Fibroblast of skin of left quadriceps (primary cell): Measurements from ENCODE around the gene FUOM.
"Not testable (repeated sequence)": the region's sequence is repeated elsewhere in the genome, so short reads cannot be mapped to it uniquely, and the experiment has no call there.

ENCODE experiments used
- DNase-seq, 2 experiments: peaks; one replicate each; pipeline ENCODE4 v3.0.0-alpha.2; 2013; ENCODE audit warnings: low read depth in 2 of 2

The FUOM gene

GRCh38 chr10:133388973-133389818, 31.4 kb upstream of the FUOM start:
- DNase-seq: no peak

- DNase-seq: no peak
Observed at GRCh38 chr10:133388236-133388972, 30.6 kb upstream of the FUOM start.

GRCh38 chr10:133386951-133387350, 29.1 kb upstream of the FUOM start:
- not testable (repeated sequence) for DNase-seq

GRCh38 chr10:133385214-133385613, 27.4 kb upstream of the FUOM start:
- no peak for DNase-seq

GRCh38 chr10:133384071-133384470, 26.3 kb upstream of the FUOM start:
- no peak for DNase-seq

GRCh38 chr10:133383551-133383950, 25.7 kb upstream of the FUOM start:
- no peak for DNase-seq

- DNase-seq: no peak
Observed at GRCh38 chr10:133381036-133381435, 23.2 kb upstream of the FUOM start.

GRCh38 chr10:133379801-133380666, 22.2 kb upstream of the FUOM start:
- DNase-seq: no peak

GRCh38 chr10:133379152-133379800, 21.5 kb upstream of the FUOM start, which contains the start of gene PAOX:
Gene PAOX, plus strand, starts transcription at chr10:133379262. Its CDS starts 55 bp downstream, at chr10:133379317.
- DNase-seq: no peak

GRCh38 chr10:133378251-133379096, 20.7 kb upstream of the FUOM start:
- DNase-seq: peak in 1 of 2 experiments; percentile 11

- DNase-seq: no peak
Observed at GRCh38 chr10:133377818-133378250, 20.0 kb upstream of the FUOM start.

GRCh38 chr10:133377025-133377817, 19.4 kb upstream of the FUOM start:
- no peak for DNase-seq

- not testable (repeated sequence) for DNase-seq
Observed at GRCh38 chr10:133376183-133376582, 18.4 kb upstream of the FUOM start.

GRCh38 chr10:133375357-133376115, 17.7 kb upstream of the FUOM start:
- no peak for DNase-seq

- DNase-seq: peak; percentile 74 to 78
Observed at GRCh38 chr10:133373174-133374090, 15.6 kb upstream of the FUOM start, which contains the start of gene ECHS1. Gene ECHS1, minus strand, starts transcription at chr10:133373354. Its CDS starts 21 bp downstream, at chr10:133373333.

GRCh38 chr10:133372507-133372906, 14.7 kb upstream of the FUOM start:
- no peak for DNase-seq

GRCh38 chr10:133370030-133370786, 12.4 kb upstream of the FUOM start:
- no peak for DNase-seq
